Activated gamma-delta T cell treated with Interleukin-2 at 50 U/mL for 16 hours (primary cell): ENCODE data around the gene NCKAP1.
"Not testable (repeated sequence)": the region's sequence is repeated elsewhere in the genome, so short reads cannot be mapped to it uniquely, and the experiment has no call there.

Experiments used
- DNase-seq: peaks from one replicate; pipeline ENCODE4 v3.0.0-alpha.2; 2020

Gene NCKAP1

DNA sequence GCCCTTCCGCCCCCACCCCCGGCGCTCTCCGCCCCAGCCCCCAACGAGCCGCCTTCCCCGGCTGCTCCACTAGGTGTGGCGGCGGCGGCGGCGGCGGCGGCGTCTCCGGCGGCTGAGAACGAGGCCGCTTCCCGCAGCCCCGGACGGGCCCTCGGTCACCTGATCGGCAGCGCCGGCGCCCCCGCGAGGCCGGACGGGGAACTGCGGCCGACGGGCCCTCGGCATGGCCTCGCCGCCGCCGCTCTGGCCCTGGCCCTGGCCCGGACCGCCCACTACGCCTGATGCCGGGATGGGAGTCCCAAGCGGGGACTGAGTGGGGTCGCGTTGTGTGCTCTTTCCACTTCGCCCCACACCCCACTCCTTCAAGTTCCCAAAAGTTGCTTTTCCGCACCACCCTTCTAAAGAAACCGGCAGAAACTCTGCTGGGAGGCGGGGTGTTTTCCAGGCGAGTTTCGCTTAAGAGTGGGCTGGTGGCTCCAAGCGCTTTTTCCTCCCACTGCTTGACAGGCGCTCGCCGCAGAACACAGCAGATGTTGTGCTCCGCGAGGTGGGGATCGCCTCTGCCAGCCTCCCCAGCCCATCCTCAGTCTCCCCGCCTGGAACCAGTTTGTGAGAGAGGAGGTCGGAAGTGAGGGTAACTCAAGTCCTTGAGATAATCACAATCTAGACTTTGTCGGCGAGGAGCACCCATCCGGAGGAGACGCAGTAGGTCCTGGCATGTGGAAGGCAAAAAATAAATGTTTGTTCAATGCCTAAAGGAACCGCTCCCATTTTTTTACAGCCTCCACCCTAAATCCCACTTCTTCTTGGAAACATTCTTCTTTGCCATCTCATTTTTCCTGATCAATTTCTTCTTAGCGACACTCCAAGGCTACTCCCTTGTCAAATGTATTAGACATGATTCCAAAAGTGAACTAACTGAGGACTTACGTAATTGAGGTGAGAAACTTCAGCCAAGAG lies at the start of gene NCKAP1:
NCKAP1 (minus strand) TSS at position 117 of the 960 bp plus-strand sequence. CDS start 358 bp downstream, outside the sequence.
- DNase-seq: peak; percentile 76

DNA sequence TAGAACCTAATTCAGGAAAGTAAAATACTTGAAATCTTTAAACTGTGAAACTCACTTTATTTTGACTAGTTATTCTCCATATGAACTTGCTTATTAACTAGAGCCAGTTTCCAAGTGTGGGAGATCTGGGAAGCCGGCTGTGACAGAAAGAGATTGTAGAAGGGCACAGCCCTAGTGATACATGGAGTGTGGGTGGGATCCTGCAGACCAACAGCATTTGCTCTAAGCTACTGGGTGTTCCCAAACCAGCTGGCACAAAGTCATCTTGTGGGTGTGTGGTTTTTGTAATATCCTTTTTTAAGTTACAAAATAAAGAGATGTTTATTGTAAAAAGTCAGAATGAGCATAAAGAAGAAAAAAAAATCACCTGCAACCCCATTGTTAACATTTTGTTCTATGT lies 43.7 kb upstream of the NCKAP1 start:
- no peak for DNase-seq

GRCh38 chr2:183079139-183079775 lies 41.0 kb upstream of the NCKAP1 start:
- no peak for DNase-seq

DNA sequence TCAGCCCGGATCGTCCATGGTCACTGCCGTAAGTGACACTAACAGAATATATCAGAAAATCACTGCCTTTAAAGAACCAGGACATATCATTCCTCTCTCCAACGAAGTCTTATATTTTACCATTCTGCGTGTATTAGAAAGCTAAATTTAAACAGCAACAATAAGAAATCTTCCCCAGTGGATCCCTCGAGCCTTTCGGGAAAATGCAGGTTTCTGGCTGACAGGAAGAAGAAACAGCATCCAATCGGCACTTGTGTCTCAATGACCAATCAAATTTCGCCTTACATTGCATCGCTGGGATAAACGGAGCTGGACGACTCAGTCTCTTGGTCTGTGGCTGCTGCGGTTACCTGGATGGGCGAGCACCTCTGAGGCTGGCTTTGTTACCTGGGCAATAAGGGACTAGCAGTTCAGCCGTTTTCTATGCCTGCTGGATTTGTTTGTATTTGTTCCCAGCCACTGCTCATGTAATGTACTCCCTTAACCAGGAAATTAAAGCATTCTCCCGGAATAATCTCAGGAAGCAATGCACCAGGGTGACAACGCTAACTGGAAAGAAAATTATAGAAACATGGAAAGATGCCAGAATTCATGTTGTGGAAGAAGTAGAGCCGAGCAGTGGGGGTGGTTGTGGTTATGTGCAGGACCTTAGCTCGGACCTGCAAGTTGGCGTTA lies 40.3 kb upstream of the NCKAP1 start, which contains the start of gene DUSP19:
DUSP19 (plus strand) TSS at position 284 of the 675 bp plus-strand sequence; CDS start at position 471, 187 bp downstream.
- peak; percentile 67 for DNase-seq

GRCh38 chr2:183078163-183078463 lies 39.9 kb upstream of the NCKAP1 start:
- no peak for DNase-seq

GRCh38 chr2:183072177-183072576 lies 33.9 kb upstream of the NCKAP1 start:
- no peak for DNase-seq

GRCh38 chr2:183070942-183071844 lies 32.9 kb upstream of the NCKAP1 start:
- DNase-seq: no peak

DNA sequence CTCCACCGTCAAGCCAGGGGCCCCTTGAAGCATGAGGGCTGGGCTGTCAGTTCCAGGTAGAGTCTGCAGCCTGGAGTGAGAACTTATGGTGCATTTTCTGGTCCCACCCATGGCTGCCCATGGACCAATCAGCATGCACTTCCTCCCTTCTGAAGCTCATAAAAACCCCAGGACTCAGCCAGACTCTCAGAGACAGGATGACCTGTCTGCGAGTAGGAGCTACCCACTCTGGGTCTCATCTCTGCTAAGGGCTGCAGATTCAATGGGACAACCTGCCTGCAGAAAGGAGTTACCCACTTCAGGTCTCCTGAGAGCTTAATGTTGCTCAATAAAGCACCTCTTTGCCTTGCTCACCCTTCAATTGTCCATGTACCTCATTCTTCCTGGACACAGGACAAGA lies 30.9 kb upstream of the NCKAP1 start:
- no peak for DNase-seq

DNA sequence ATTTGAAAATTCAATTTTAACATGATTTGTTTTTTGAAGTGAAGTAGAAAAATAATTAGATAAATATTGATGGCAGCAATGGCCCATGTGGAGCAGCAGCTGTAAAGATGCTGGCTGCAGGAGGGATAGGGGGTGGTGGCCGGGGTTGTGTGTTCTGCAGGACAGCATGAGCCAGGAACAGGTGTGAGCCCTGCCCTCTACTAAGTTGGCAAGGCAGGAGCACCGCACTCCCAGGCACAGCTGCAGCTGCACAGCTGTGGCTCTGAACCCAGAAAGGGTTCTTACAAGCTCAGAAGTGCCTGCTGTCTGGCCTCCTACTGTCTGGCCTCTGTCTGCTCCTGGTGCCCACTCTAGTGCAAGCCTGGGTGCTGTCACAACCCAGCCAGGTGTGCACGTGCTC lies 30.3 kb upstream of the NCKAP1 start:
- DNase-seq: no peak

- DNase-seq: no peak
Measured at GRCh38 chr2:183063083-183063482, 24.8 kb upstream of the NCKAP1 start.

- no peak for DNase-seq
Measured at GRCh38 chr2:183060571-183061231, 22.4 kb upstream of the NCKAP1 start.

- DNase-seq: no peak
Measured at GRCh38 chr2:183059561-183059960, 21.3 kb upstream of the NCKAP1 start.

GRCh38 chr2:183057333-183057985 lies 19.2 kb upstream of the NCKAP1 start:
- no peak for DNase-seq

DNA sequence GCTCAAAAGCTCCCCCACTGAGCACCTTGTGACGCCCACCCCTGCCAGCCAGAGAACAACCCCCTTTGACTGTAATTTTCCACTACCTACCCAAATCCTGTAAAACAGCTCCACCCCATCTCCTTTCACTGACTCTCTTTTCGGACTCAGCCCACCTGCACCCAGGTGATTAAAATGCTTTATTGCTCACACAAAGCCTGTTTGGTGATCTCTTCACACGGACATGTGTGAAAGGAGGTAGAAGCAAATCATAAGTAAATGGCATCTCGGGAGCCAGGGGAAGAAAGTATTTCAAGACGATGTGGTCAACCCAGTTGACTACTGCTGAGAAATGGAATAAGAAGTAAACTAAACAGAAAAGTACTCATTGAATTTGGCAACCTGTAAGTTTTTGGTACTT lies 11.2 kb upstream of the NCKAP1 start:
- no peak for DNase-seq

- not testable (repeated sequence) for DNase-seq
Measured at GRCh38 chr2:183047486-183048125, 9.3 kb upstream of the NCKAP1 start.

- not testable (repeated sequence) for DNase-seq
Measured at GRCh38 chr2:183043580-183043979, 5.3 kb upstream of the NCKAP1 start.

DNA sequence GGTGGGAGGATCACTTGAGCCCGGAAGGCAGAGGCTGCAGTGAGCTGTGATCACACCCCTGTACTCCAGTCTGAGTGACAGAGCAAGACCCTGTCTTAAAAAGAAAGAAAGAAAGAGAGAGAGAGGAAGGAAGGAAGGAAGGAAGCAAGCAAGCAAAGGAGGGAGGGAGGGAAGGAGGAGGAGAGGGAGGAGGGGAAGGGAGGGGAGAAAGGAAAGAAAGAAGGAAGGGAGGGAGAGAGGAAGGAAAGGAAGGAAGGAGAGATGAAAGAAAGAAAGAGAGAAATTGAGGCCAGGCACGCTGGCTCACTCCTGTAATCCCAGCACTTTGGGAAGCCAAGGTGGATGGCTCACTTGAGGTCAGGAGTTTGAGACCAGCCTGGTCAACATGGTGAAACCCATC lies 2.3 kb upstream of the NCKAP1 start:
- DNase-seq: no peak

- DNase-seq: peak; percentile 42
Measured at GRCh38 chr2:183037553-183038340, 510 bp downstream of the NCKAP1 start.

GRCh38 chr2:183037074-183037552 lies 1.1 kb downstream of the NCKAP1 start:
- no peak for DNase-seq
